CD4-positive, alpha-beta T cell treated with Interferon alpha-2 for 1 hour (primary cell): ENCODE results near the gene TAP1.
A peak's percentile ranks its signal among the peaks of the same experiment; 100 is the strongest.

Experiments
- DNase-seq, 2 donors: peaks; one replicate each; pipeline ENCODE4 v3.0.0-alpha.2; 2020 to 2022

Gene TAP1

GRCh38 chr6:32799168-32799567 is 54.3 kb downstream of the TAP1 start:
- no peak for DNase-seq

DNA sequence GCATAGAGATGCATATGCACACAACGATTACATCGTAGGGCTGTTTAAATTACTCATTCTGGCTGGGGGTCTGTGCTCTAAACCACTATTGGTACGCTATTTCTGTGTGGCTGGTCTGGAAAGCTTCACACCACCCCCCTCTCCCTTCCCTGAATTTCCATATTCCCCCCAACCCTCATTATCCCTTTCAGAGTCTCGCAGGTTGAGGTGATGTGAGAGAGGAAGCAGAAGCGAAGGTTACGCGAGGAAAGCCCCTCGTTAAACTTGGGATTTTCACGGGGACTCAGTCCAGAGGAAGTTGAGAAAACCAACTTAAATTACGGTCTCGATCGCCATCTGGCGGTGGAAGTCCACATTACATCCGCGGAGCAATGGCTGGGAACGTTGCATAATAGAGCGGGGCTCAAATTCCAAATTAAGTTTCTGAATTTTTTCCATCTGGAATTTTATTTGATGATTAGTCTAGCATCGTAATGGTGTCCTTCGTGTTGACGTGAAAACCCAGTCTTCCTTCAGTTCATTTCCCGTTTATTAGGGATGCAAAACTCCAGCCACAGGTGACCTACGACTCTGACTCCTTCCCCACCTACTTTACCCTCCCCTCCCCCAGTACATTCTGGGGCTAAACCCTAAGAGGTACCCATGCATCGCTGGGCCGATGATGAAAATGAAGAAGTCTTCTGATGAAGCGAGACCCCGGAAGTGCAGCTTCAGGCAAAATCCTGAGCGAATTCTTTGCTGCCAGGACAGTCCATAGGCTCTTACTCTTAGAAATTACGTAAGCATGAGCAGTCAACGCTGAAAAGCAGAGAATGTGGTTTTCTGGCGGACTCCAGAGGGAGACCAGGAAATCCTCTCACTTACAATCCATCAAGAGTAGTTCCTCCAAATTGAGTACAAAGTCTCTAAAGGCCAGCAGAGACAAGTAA is 56.4 kb downstream of the TAP1 start:
- peak; percentile 71 to 78 for DNase-seq
